ENCODE data around the gene PRMT5.
"Not testable (repeated sequence)": the region's sequence is repeated elsewhere in the genome, so short reads cannot be mapped to it uniquely, and the experiment has no call there.

The PRMT5 gene

DNA sequence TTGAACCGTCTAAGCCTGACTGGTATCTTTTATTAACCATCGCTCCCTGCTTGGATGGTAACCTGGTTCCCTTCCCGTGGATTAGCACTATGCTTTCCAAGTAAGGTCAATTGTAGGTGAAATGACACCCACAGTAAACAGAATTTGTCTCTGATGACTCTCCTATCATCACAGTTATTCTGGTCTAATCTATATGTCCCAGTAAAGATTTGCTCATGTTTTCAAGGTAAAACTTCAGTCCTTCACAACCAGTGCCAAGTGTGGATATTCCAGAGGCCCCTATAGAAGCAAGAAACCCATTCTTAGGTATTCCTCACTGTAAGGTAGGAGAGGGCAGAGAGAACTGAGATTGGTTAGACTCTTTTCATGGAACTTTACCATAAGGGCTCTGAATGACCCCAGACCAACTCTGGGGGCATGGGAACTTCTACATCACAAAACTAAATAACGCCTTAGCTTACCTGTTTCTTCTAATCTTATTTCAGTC lies 37.6 kb upstream of the PRMT5 start:
- no peak overlapping the region for H3K27ac ChIP-seq (ENCODE audit: low read depth, low read length)
- H4K20me1 ChIP-seq (ENCODE audit: control insufficient read depth, insufficient read depth, low read depth, low read length): no peaks in the 10 kb centered on the region
- TF ChIP-seq, protein P1, sequence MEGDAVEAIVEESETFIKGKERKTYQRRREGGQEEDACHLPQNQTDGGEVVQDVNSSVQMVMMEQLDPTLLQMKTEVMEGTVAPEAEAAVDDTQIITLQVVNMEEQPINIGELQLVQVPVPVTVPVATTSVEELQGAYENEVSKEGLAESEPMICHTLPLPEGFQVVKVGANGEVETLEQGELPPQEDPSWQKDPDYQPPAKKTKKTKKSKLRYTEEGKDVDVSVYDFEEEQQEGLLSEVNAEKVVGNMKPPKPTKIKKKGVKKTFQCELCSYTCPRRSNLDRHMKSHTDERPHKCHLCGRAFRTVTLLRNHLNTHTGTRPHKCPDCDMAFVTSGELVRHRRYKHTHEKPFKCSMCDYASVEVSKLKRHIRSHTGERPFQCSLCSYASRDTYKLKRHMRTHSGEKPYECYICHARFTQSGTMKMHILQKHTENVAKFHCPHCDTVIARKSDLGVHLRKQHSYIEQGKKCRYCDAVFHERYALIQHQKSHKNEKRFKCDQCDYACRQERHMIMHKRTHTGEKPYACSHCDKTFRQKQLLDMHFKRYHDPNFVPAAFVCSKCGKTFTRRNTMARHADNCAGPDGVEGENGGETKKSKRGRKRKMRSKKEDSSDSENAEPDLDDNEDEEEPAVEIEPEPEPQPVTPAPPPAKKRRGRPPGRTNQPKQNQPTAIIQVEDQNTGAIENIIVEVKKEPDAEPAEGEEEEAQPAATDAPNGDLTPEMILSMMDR (IDR thresholded peaks at IDR 0.05; ENCODE audit: low read depth, low read length, poor library complexity, severe bottlenecking): no peak
- TF ChIP-seq EZH2phosphoT487 (IDR thresholded peaks at IDR 0.05; ENCODE audit: borderline replicate concordance, low read length): no peak

DNA sequence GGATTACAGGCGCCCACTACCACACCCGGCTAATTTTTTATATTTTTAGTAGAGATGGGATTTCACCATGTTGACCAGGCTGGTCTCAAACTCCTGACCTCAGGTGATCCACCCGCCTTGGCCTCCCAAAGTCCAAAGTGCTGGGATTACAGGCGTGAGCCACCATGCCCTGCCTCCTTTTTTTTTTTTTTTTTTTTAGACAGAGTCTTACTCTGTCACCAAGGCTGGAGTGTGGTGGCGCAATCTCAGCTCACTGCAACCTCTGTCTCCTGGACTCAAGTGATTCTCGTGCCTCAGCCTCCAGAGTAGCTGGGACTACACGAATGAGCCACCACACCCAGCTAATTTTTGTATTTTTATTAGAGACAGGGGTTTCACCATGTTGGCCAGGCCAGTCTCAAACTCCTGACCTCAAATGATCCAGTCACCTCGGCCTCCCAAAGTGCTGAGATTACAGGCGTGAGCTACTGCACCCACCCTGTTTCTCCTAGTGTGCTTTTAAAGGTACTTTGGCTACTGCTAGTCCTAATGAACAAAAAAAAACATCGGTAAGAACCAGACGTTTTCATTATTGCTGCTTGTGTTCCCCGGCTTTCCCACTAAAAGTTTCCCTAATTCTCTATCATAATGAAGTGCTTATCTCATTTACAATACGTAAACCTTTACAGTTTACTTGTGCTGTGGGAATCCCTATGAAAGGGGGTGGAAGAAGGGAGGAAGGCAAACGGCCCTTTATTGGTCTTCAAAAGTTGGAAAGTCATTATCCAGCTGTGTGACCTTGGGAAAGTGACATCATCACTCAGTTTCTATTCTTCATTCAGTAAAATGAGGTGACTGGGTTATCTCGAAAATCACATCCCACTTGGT lies 37.0 kb upstream of the PRMT5 start:
- not testable (repeated sequence) for H3K9me2 ChIP-seq (replicated peaks; ENCODE audit: control insufficient read depth, low read length); H3F3A ChIP-seq (ENCODE audit: control insufficient read depth, insufficient read depth); H3K4me3 ChIP-seq (ENCODE audit: low read length); H3K4me1 ChIP-seq (ENCODE audit: control insufficient read depth, low read length); H3K79me2 ChIP-seq (ENCODE audit: control insufficient read depth, low read length); H3K27me3 ChIP-seq (ENCODE audit: control insufficient read depth, low read length); H3K9me3 ChIP-seq (ENCODE audit: control insufficient read depth, insufficient read depth, low read length); H4K20me1 ChIP-seq (ENCODE audit: control insufficient read depth, insufficient read depth, low read depth, low read length); H3K4me2 ChIP-seq (ENCODE audit: low read length); H3K27ac ChIP-seq (ENCODE audit: low read depth, low read length); H3K36me3 ChIP-seq (ENCODE audit: control insufficient read depth, low read length)

More for the DNA sequence above, 37.6 kb upstream of the PRMT5 start:
- no peak overlapping the region for H3K4me2 ChIP-seq (ENCODE audit: low read length)
- H3K79me2 ChIP-seq (ENCODE audit: control insufficient read depth, low read length): no peaks in the 10 kb centered on the region
- no peaks in the 10 kb centered on the region for H3K9me3 ChIP-seq (ENCODE audit: control insufficient read depth, insufficient read depth, low read length)
- H3F3A ChIP-seq (ENCODE audit: control insufficient read depth, insufficient read depth): no peaks in the 10 kb centered on the region
- no peak overlapping the region for H3K4me3 ChIP-seq (ENCODE audit: low read length)
- no peaks in the 10 kb centered on the region for H3K4me1 ChIP-seq (ENCODE audit: control insufficient read depth, low read length)
- H3K27me3 ChIP-seq (ENCODE audit: control insufficient read depth, low read length): no peaks in the 10 kb centered on the region
- H3K9me2 ChIP-seq (replicated peaks; ENCODE audit: control insufficient read depth, low read length): no peaks in the 10 kb centered on the region
- no peaks in the 10 kb centered on the region for H3K36me3 ChIP-seq (ENCODE audit: control insufficient read depth, low read length)

DNA sequence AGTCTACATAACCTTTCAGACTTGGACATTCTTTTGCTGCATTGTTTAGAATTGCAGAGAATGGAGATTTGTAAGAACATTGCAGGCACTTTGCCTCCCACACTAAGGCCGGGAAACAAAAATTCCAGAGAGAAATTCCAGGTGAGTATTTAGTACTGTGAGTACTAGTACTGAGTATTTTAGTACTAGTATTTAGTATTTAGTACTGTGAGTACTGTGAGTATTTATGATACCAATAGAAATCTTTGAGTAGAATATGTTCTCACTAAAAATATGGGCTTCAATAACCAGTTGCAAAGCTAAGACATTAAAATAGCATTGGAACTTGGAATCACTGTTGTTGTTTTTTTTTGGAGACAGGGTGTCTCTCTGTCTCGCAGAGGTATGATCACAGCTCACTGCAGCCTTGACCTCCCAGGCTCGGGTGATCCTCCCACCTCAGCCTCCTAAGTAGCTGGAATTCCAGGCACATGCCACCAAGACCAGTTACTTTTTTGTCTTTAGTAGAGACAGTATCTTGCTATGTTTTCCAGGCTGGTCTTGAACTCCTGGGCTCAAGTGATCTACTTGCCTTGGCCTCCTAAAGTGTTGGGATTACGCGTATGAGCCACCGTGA lies 33.0 kb upstream of the PRMT5 start:
- TF ChIP-seq, protein P1 (IDR thresholded peaks at IDR 0.05; ENCODE audit: low read depth, low read length, poor library complexity, severe bottlenecking): no peak
- no peak overlapping the region for H3K4me2 ChIP-seq (ENCODE audit: low read length)
- H4K20me1 ChIP-seq (ENCODE audit: control insufficient read depth, insufficient read depth, low read depth, low read length): no peaks in the 10 kb centered on the region
- peaks cover 7% of the 10 kb centered on the region for H3F3A ChIP-seq (ENCODE audit: control insufficient read depth, insufficient read depth)
- no peaks in the 10 kb centered on the region for H3K9me2 ChIP-seq (replicated peaks; ENCODE audit: control insufficient read depth, low read length)
- H3K4me3 ChIP-seq (ENCODE audit: low read length): no peak overlapping the region
- no peaks in the 10 kb centered on the region for H3K36me3 ChIP-seq (ENCODE audit: control insufficient read depth, low read length)
- no peaks in the 10 kb centered on the region for H3K9me3 ChIP-seq (ENCODE audit: control insufficient read depth, insufficient read depth, low read length)
- H3K27ac ChIP-seq (ENCODE audit: low read depth, low read length): no peak overlapping the region
- H3K79me2 ChIP-seq (ENCODE audit: control insufficient read depth, low read length): no peaks in the 10 kb centered on the region
- H3K27me3 ChIP-seq (ENCODE audit: control insufficient read depth, low read length): no peaks in the 10 kb centered on the region
- peaks cover 7% of the 10 kb centered on the region for H3K4me1 ChIP-seq (ENCODE audit: control insufficient read depth, low read length)
